Prostate gland (tissue), 2 donors: Measurements from ENCODE around the gene GIMAP4.

ENCODE experiments used
- POLR2AphosphoS5 ChIP-seq: sonication (generic); formaldehyde crosslinking; IDR thresholded peaks from one replicate; pipeline ENCODE4 v1.6.1; 2017; ENCODE audit warnings: antibody characterized with exemption
- TF ChIP-seq, protein P1 (sequence below), 4 experiments: fragments of 200-600 bp in 2 of 4; fragments of 450-650 bp in 2 of 4; sonication (generic) in 2 of 4; IDR thresholded peaks; 1 replicate in 3 of 4; 2 replicates in 1 of 4; pipeline ENCODE4 v1.5.1; 2016 to 2019; ENCODE audit warnings: antibody characterized with exemption in 4 of 4, mild to moderate bottlenecking in 2 of 4, moderate library complexity in 2 of 4

DNA sequence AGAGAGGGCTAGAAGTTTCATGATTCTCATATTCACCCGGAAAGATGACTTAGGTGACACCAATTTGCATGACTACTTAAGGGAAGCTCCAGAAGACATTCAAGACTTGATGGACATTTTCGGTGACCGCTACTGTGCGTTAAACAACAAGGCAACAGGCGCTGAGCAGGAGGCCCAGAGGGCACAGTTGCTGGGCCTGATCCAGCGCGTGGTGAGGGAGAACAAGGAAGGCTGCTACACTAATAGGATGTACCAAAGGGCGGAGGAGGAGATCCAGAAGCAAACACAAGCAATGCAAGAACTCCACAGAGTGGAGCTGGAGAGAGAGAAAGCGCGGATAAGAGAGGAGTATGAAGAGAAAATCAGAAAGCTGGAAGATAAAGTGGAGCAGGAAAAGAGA is 5.3 kb downstream of the GIMAP4 start:
- no peak for TF ChIP-seq POLR2AphosphoS5
- TF ChIP-seq, protein P1, sequence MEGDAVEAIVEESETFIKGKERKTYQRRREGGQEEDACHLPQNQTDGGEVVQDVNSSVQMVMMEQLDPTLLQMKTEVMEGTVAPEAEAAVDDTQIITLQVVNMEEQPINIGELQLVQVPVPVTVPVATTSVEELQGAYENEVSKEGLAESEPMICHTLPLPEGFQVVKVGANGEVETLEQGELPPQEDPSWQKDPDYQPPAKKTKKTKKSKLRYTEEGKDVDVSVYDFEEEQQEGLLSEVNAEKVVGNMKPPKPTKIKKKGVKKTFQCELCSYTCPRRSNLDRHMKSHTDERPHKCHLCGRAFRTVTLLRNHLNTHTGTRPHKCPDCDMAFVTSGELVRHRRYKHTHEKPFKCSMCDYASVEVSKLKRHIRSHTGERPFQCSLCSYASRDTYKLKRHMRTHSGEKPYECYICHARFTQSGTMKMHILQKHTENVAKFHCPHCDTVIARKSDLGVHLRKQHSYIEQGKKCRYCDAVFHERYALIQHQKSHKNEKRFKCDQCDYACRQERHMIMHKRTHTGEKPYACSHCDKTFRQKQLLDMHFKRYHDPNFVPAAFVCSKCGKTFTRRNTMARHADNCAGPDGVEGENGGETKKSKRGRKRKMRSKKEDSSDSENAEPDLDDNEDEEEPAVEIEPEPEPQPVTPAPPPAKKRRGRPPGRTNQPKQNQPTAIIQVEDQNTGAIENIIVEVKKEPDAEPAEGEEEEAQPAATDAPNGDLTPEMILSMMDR (IDR thresholded peaks at IDR 0.05): no peak
